Fibroblast of villous mesenchyme (primary cell): Measurements from ENCODE around the gene RPS21. TPM values are rescaled to one million over a fixed set of nuclear protein-coding genes. Genes with fewer than 3 reads are reported as not detected.

Source experiments
- DNase-seq: peaks from one replicate; pipeline ENCODE4 v3.0.0-alpha.2; 2010; ENCODE audit warnings: low read depth
- H3K4me3 ChIP-seq: 2 replicates; pipeline ENCODE4 v1.5.1; 2011; ENCODE audit warnings: low read depth, mild to moderate bottlenecking, low read length
- total RNA-seq: library from RNA; depleted of rRNA; stranded (reverse); fragments of >200 nt; gene quantifications from 2 replicates; pipeline ENCODE4 v1.2.3, GENCODE V29; 2012
- TF ChIP-seq, protein P1 (sequence below): IDR thresholded peaks from 2 replicates; pipeline ENCODE4 v1.5.1; 2012; ENCODE audit warnings: low read depth, mild to moderate bottlenecking, low read length; ENCODE audit not compliant: insufficient read depth

RPS21 gene
- total RNA-seq, 1 donor, result 457 TPM

GRCh38 chr20:62365814-62366369 is 21.0 kb upstream of the RPS21 start:
- TF ChIP-seq, protein P1, sequence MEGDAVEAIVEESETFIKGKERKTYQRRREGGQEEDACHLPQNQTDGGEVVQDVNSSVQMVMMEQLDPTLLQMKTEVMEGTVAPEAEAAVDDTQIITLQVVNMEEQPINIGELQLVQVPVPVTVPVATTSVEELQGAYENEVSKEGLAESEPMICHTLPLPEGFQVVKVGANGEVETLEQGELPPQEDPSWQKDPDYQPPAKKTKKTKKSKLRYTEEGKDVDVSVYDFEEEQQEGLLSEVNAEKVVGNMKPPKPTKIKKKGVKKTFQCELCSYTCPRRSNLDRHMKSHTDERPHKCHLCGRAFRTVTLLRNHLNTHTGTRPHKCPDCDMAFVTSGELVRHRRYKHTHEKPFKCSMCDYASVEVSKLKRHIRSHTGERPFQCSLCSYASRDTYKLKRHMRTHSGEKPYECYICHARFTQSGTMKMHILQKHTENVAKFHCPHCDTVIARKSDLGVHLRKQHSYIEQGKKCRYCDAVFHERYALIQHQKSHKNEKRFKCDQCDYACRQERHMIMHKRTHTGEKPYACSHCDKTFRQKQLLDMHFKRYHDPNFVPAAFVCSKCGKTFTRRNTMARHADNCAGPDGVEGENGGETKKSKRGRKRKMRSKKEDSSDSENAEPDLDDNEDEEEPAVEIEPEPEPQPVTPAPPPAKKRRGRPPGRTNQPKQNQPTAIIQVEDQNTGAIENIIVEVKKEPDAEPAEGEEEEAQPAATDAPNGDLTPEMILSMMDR, result no peak
- H3K4me3 ChIP-seq, result peak overlapping the region; percentile 77
- no peak for DNase-seq

GRCh38 chr20:62366370-62367135 is 20.4 kb upstream of the RPS21 start:
- TF ChIP-seq, protein P1, result no peak
- DNase-seq, result no peak
- H3K4me3 ChIP-seq, result peak overlapping the region; percentile 77

- peak; percentile 45 for DNase-seq
These were observed 19.7 kb upstream of the RPS21 start, which contains the start of gene LAMA5 for GRCh38 chr20:62367136-62367632. TSS of gene LAMA5 (minus strand) at chr20:62367312. CDS start at chr20:62367245, 67 bp downstream.

GRCh38 chr20:62367633-62368391 is 19.1 kb upstream of the RPS21 start:
- peak overlapping the region; percentile 44 for H3K4me3 ChIP-seq
- DNase-seq, result no peak
- TF ChIP-seq, protein P1, result no peak

More at GRCh38 chr20:62367136-62367632, 19.7 kb upstream of the RPS21 start, which contains the start of gene LAMA5:
- TF ChIP-seq, protein P1, result no peak
- H3K4me3 ChIP-seq, result peak within 1 kb of the TSS; percentile 77

DNA sequence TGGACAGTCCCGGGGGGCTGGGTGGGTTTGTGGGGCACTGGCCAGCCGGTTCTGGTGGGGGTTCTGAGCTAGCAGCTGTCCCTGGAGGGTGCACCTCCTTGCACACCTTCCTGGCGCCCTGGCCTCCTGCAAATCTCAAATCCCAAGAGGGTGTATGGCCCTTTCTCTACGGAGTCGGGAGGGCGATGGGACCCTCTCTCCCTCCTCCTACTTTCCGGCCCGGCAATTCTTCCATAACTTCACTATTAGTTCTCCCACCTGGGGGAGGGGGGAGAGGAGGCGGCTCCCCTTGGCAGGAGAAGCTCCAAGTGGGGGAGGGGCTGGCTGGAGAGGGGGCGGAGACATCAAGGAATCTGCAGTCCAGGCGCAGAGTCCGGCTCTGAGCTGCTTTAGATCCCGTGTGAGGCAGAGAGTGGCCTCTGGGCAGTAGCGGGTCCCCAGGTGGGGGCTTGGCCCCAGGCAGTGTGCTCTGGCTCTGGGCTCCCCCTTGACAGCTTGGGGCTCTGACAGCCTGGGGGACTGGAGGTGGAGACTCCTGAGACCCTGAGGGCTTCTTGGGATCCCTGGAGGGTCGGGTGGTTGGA is 18.4 kb upstream of the RPS21 start:
- peak overlapping the region; percentile 33 for H3K4me3 ChIP-seq
- no peak for DNase-seq
- TF ChIP-seq, protein P1, result no peak
